Brain microvascular endothelial cell (primary cell): ENCODE data around the gene TDRD1.

Source experiments
- DNase-seq: peaks from one replicate; pipeline ENCODE4 v3.0.0-alpha.2; 2020
- H3K27ac ChIP-seq: fragments of 250-450 bp; sonication (Bioruptor Pico); 2 replicates; pipeline ENCODE4 v1.5.1; 2020; ENCODE audit warnings: mild to moderate bottlenecking, moderate library complexity
- H3K27me3 ChIP-seq: fragments of 250-450 bp; sonication (Bioruptor Pico); replicated peaks from 2 replicates; pipeline ENCODE4 v1.5.1; 2020; ENCODE audit warnings: mild to moderate bottlenecking
- H3K36me3 ChIP-seq: fragments of 250-450 bp; sonication (Bioruptor Pico); replicated peaks from 2 replicates; pipeline ENCODE4 v1.5.1; 2020; ENCODE audit warnings: mild to moderate bottlenecking
- H3K4me3 ChIP-seq: 2 replicates; pipeline ENCODE4 v1.5.1; 2011; ENCODE audit warnings: low read depth, mild to moderate bottlenecking, control low read depth, low read length, moderate library complexity
- CTCF ChIP-seq: IDR thresholded peaks from 2 replicates; pipeline ENCODE4 v1.5.1; 2011; ENCODE audit warnings: low read depth, mild to moderate bottlenecking, moderate library complexity, low read length, control low read depth, inconsistent platforms; ENCODE audit errors: missing control alignments
- in situ Hi-C: cut with HindIII; loops from 2 replicates; pipeline ENCODE4 v1.10.0; 2017; ENCODE audit warnings: low sequenced_read_pairs, low pct_ligation_motif_present

The TDRD1 gene

GRCh38 chr10:114274616-114275453, 95.7 kb downstream of the TDRD1 start:
- no peak for DNase-seq
- TF ChIP-seq CTCF = no peak
- in situ Hi-C loops = no loop called here
- H3K27ac ChIP-seq = no peak overlapping the region
- H3K36me3 ChIP-seq = no peaks in the 10 kb centered on the region
- H3K4me3 ChIP-seq = no peak overlapping the region
- peaks cover 24% of the 10 kb centered on the region for H3K27me3 ChIP-seq

GRCh38 chr10:114276066-114276465, 96.9 kb downstream of the TDRD1 start:
- no peak for TF ChIP-seq CTCF
- Histone ChIP-seq H3K4me3 (no peak overlapping the region), H3K36me3 (no peaks in the 10 kb centered on the region), H3K27me3 (peaks cover 24% of the 10 kb centered on the region), H3K27ac (no peak overlapping the region)
- in situ Hi-C loops = no loop called here
- DNase-seq = no peak

GRCh38 chr10:114276671-114277070, 97.5 kb downstream of the TDRD1 start:
- in situ Hi-C loops = no loop called here
- H3K36me3 ChIP-seq = no peaks in the 10 kb centered on the region
- no peak overlapping the region for H3K4me3 ChIP-seq
- peaks cover 24% of the 10 kb centered on the region for H3K27me3 ChIP-seq
- no peak for TF ChIP-seq CTCF
- no peak for DNase-seq
- H3K27ac ChIP-seq = no peak overlapping the region

GRCh38 chr10:114278140-114278883, 99.2 kb downstream of the TDRD1 start:
- peaks cover 24% of the 10 kb centered on the region for H3K27me3 ChIP-seq
- DNase-seq = no peak
- in situ Hi-C loops = no loop called here
- TF ChIP-seq CTCF = no peak
- H3K4me3 ChIP-seq = no peak overlapping the region
- H3K36me3 ChIP-seq = no peaks in the 10 kb centered on the region
- no peak overlapping the region for H3K27ac ChIP-seq

GRCh38 chr10:114278884-114279191, 99.7 kb downstream of the TDRD1 start:
- no peak for TF ChIP-seq CTCF
- in situ Hi-C loops = no loop called here
- Histone ChIP-seq H3K4me3 (no peak overlapping the region), H3K36me3 (no peaks in the 10 kb centered on the region), H3K27me3 (peaks cover 24% of the 10 kb centered on the region), H3K27ac (no peak overlapping the region)
- DNase-seq = no peak
